Ascending aorta (tissue), 2 donors: Measurements from ENCODE around the gene ZNF470. TPM values are rescaled to one million over a fixed set of nuclear protein-coding genes. Genes with fewer than 3 reads are reported as not detected.

Experiments
- DNase-seq, 2 donors: peaks; one replicate each; pipeline ENCODE4 v3.0.0-alpha.2; 2019; ENCODE audit warnings: low spot score in 2 of 2
- H3K27ac ChIP-seq, 2 donors: fragments of 200-600 bp; sonication (generic); one replicate each; pipeline ENCODE4 v1.5.1; 2016 to 2017; ENCODE audit warnings: mild to moderate bottlenecking in 1 of 2
- H3K27me3 ChIP-seq: fragments of 200-600 bp; sonication (generic); one replicate; pipeline ENCODE4 v1.5.1; 2017
- H3K36me3 ChIP-seq, 2 donors: fragments of 200-600 bp; sonication (generic); one replicate each; pipeline ENCODE4 v1.5.1; 2016
- H3K4me1 ChIP-seq, 2 donors: fragments of 200-600 bp; sonication (generic); one replicate each; pipeline ENCODE4 v1.5.1; 2016 to 2017; ENCODE audit warnings: mild to moderate bottlenecking in 1 of 2
- H3K4me3 ChIP-seq, 2 donors: fragments of 200-600 bp; sonication (generic); one replicate each; pipeline ENCODE4 v1.5.1; 2016 to 2017; ENCODE audit warnings: mild to moderate bottlenecking in 1 of 2
- H3K9me3 ChIP-seq, 2 donors: fragments of 200-600 bp; sonication (generic); one replicate each; pipeline ENCODE4 v1.5.1; 2016
- intact Hi-C: fragments of 100-400 bp; cut with DNase I; formaldehyde crosslinking; loops from one replicate; pipeline ENCODE4 v1.15.1; 2023
- total RNA-seq: library from RNA; depleted of rRNA; stranded (reverse); fragments of >200 nt; gene quantifications from one replicate; pipeline ENCODE4 v1.1.0, GENCODE V29; 2016
- TF ChIP-seq, protein P1 (sequence below), 3 experiments: fragments of 200-600 bp in 2 of 3; fragments of 450-650 bp in 1 of 3; sonication (generic) in 2 of 3; IDR thresholded peaks; one replicate each; pipeline ENCODE4 v1.5.1; 2016 to 2019; ENCODE audit warnings: antibody characterized with exemption in 3 of 3, mild to moderate bottlenecking in 1 of 3, moderate library complexity in 1 of 3

Gene ZNF470
- total RNA-seq, 1 donor from 2014 or later, result 0.21 TPM

GRCh38 chr19:56595548-56595899 is 28.3 kb downstream of the ZNF470 start:
- no peak for DNase-seq
- H3K9me3 ChIP-seq, result peaks cover 4 to 32% of the 10 kb centered on the region in 2 donors
- H3K36me3 ChIP-seq, result peaks cover 0 to 11% of the 10 kb centered on the region in 2 donors
- peak overlapping the region; percentile 92 to 98 for H3K4me3 ChIP-seq
- TF ChIP-seq, protein P1, sequence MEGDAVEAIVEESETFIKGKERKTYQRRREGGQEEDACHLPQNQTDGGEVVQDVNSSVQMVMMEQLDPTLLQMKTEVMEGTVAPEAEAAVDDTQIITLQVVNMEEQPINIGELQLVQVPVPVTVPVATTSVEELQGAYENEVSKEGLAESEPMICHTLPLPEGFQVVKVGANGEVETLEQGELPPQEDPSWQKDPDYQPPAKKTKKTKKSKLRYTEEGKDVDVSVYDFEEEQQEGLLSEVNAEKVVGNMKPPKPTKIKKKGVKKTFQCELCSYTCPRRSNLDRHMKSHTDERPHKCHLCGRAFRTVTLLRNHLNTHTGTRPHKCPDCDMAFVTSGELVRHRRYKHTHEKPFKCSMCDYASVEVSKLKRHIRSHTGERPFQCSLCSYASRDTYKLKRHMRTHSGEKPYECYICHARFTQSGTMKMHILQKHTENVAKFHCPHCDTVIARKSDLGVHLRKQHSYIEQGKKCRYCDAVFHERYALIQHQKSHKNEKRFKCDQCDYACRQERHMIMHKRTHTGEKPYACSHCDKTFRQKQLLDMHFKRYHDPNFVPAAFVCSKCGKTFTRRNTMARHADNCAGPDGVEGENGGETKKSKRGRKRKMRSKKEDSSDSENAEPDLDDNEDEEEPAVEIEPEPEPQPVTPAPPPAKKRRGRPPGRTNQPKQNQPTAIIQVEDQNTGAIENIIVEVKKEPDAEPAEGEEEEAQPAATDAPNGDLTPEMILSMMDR (IDR thresholded peaks at IDR 0.05), result no peak
- intact Hi-C loops, result loop anchor here (1.0 to 10.0 kb wide), 6 partner anchors 28 to 1217 kb away; partner anchors contain the start of genes ZFP28, ZNF470, ZNF471 and ZNF552
- peak overlapping the region; percentile 67 to 75 for H3K27ac ChIP-seq
- no peaks in the 10 kb centered on the region for H3K4me1 ChIP-seq
- no peaks in the 10 kb centered on the region for H3K27me3 ChIP-seq

- no peak for DNase-seq
- no peaks in the 10 kb centered on the region for H3K4me1 ChIP-seq
- TF ChIP-seq, protein P1 (IDR thresholded peaks at IDR 0.05), result no peak
- H3K27me3 ChIP-seq, result no peaks in the 10 kb centered on the region
- intact Hi-C loops, result loop anchor here (5.0 to 10.0 kb wide), 2 partner anchors 192 to 1216 kb away; partner anchors contain the start of genes ZNF552 and ZNF583
- no peak overlapping the region for H3K27ac ChIP-seq
- peaks cover 13 to 40% of the 10 kb centered on the region in 2 donors for H3K9me3 ChIP-seq
- peaks cover 5 to 22% of the 10 kb centered on the region in 2 donors for H3K36me3 ChIP-seq
- H3K4me3 ChIP-seq, result peak overlapping the region in 1 of 2 donors; percentile 98
Measured at GRCh38 chr19:56596676-56597075, 29.4 kb downstream of the ZNF470 start.

- DNase-seq, result no peak
- no peaks in the 10 kb centered on the region for H3K4me1 ChIP-seq
- peaks cover 13 to 32% of the 10 kb centered on the region in 2 donors for H3K36me3 ChIP-seq
- H3K27me3 ChIP-seq, result no peaks in the 10 kb centered on the region
- H3K4me3 ChIP-seq, result no peak overlapping the region
- no peak overlapping the region for H3K27ac ChIP-seq
- intact Hi-C loops, result loop anchor here (5.0 to 10.0 kb wide), 2 partner anchors 193 to 1215 kb away; partner anchors contain the start of genes ZNF552 and ZNF583
- TF ChIP-seq, protein P1 (IDR thresholded peaks at IDR 0.05), result no peak
- peaks cover 21 to 50% of the 10 kb centered on the region in 2 donors for H3K9me3 ChIP-seq
Measured at GRCh38 chr19:56597696-56598095, 30.4 kb downstream of the ZNF470 start.

- Histone ChIP-seq H3K9me3 (peaks cover 47 to 87% of the 10 kb centered on the region in 2 donors), H3K27me3 (no peaks in the 10 kb centered on the region), H3K27ac (no peak overlapping the region), H3K4me3 (no peak overlapping the region), H3K36me3 (peaks cover 22 to 64% of the 10 kb centered on the region in 2 donors), H3K4me1 (no peaks in the 10 kb centered on the region)
- TF ChIP-seq, protein P1 (IDR thresholded peaks at IDR 0.05), result no peak
- no peak for DNase-seq
- intact Hi-C loops, result no loop called here
Measured at GRCh38 chr19:56601375-56601774, 34.1 kb downstream of the ZNF470 start.

DNA sequence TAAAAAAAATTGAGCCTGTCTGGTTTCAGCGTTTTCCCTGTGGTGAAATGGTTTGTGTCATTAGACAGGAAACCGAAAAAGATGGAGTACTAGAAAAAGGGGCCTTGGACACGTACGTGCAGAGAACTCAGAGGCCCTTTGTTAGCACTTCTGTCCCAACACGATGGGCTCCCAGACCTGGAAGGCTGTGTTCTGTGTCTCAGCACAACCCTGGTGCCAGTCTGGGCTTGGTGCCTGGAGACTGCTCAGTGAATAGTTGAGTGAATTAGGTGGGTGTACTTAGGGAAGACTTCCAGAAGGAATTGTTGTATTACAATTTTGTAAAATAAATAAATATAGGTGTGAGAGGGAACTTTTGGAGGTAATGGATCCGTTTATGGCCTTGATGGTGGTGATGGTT is 36.6 kb downstream of the ZNF470 start:
- H3K27ac ChIP-seq, result no peak overlapping the region
- H3K4me1 ChIP-seq, result no peaks in the 10 kb centered on the region
- TF ChIP-seq, protein P1 (IDR thresholded peaks at IDR 0.05), result no peak
- no peak overlapping the region for H3K4me3 ChIP-seq
- H3K27me3 ChIP-seq, result no peaks in the 10 kb centered on the region
- DNase-seq, result no peak
- peaks cover 64 to 92% of the 10 kb centered on the region in 2 donors for H3K9me3 ChIP-seq
- H3K36me3 ChIP-seq, result peaks cover 23 to 77% of the 10 kb centered on the region in 2 donors
- intact Hi-C loops, result no loop called here
